ENCODE results near the gene ZDHHC14. TPM values are rescaled to one million over a fixed set of nuclear protein-coding genes. Genes with fewer than 3 reads are reported as not detected.
A peak's percentile ranks its signal among the peaks of the same experiment; 100 is the strongest.

The ZDHHC14 gene
- total RNA-seq, 1 experiment from 2014 or later: 3.2 TPM

DNA sequence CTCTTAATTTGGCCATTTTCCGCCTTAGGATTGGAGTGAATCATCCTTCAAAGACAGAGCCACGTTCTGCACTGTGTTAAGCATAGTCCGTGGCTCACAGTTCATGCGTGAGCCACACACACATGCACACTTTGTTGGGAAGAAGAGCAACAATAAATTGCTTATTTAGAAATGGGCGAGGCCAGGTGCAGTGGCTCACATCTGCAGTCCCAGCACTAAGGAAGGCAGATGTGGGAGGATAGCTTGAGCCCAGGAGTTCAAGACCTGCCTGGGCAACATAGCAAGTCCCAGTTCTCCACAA is 131.3 kb downstream of the ZDHHC14 start:
- H3K4me1 Mint-ChIP-seq (ENCODE audit: insufficient read depth, unreplicated experiment): peaks cover 8% of the 10 kb centered on the region
- H3K36me3 Mint-ChIP-seq (ENCODE audit: insufficient read depth, unreplicated experiment): no peaks in the 10 kb centered on the region
- intact Hi-C loops (cut with micrococcal nuclease): no loop called here
- H3K4me3 Mint-ChIP-seq (ENCODE audit: unreplicated experiment): no peak overlapping the region
- TF ChIP-seq, protein P1, sequence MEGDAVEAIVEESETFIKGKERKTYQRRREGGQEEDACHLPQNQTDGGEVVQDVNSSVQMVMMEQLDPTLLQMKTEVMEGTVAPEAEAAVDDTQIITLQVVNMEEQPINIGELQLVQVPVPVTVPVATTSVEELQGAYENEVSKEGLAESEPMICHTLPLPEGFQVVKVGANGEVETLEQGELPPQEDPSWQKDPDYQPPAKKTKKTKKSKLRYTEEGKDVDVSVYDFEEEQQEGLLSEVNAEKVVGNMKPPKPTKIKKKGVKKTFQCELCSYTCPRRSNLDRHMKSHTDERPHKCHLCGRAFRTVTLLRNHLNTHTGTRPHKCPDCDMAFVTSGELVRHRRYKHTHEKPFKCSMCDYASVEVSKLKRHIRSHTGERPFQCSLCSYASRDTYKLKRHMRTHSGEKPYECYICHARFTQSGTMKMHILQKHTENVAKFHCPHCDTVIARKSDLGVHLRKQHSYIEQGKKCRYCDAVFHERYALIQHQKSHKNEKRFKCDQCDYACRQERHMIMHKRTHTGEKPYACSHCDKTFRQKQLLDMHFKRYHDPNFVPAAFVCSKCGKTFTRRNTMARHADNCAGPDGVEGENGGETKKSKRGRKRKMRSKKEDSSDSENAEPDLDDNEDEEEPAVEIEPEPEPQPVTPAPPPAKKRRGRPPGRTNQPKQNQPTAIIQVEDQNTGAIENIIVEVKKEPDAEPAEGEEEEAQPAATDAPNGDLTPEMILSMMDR (IDR thresholded peaks at IDR 0.05; ENCODE audit: unreplicated experiment): no peak
- H3K27ac Mint-ChIP-seq (ENCODE audit: low read depth, unreplicated experiment): no peak overlapping the region
- DNase-seq (ENCODE audit: unreplicated experiment): no peak
- BruUV-seq (replicated peaks): no TSS peak
- POLR2A ChIA-PET: no interaction called here
- H3K27me3 Mint-ChIP-seq (ENCODE audit: insufficient read depth, unreplicated experiment): no peaks in the 10 kb centered on the region
- H3K9me3 Mint-ChIP-seq (ENCODE audit: unreplicated experiment): peaks cover 6% of the 10 kb centered on the region
- CTCF ChIA-PET: no interaction called here

DNA sequence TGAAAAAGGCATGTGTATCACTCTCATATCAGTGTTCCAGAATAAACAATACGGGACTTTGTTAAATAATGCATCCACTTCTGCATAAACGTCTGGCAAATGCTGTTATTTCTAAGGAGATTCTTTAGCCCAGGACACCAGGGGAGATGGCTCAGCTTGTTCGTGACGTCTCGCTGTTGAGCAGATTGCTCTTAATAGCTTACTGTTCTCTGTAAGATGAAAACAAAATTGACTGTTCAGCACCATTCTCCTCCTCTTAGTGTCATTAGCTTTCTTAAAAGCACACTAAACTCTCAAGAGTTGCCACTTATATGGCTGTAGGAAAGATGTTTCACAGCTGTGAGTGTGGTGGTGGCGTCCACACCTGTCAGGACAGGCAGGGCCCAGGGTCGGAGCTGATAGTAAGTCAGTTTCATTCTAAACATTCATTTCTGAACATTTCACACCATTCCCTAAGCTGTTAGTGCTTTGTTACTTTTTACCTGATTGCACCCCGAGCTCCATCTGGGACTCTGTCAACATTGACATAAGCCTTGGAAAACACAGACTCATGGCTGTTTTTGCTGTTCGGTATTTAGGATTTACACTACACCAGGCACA is 132.1 kb downstream of the ZDHHC14 start:
- Mint-ChIP-seq H3K27ac (ENCODE audit: low read depth, unreplicated experiment) (no peak overlapping the region), H3K36me3 (ENCODE audit: insufficient read depth, unreplicated experiment) (no peaks in the 10 kb centered on the region), H3K9me3 (ENCODE audit: unreplicated experiment) (no peaks in the 10 kb centered on the region), H3K27me3 (ENCODE audit: insufficient read depth, unreplicated experiment) (no peaks in the 10 kb centered on the region), H3K4me1 (ENCODE audit: insufficient read depth, unreplicated experiment) (peaks cover 8% of the 10 kb centered on the region), H3K4me3 (ENCODE audit: unreplicated experiment) (no peak overlapping the region)
- ChIA-PET POLR2A (interaction anchor here (0.7 kb wide), 1 partner anchor 82 kb away, joined by 3 read pairs; no protein-coding TSS in a partner anchor), CTCF (interaction anchor here (0.6 kb wide), 1 partner anchor 120 kb away, joined by 3 read pairs; no protein-coding TSS in a partner anchor)
- TF ChIP-seq, protein P1 (IDR thresholded peaks at IDR 0.05; ENCODE audit: unreplicated experiment): no peak
- no TSS peak for BruUV-seq (replicated peaks)
- no peak for DNase-seq (ENCODE audit: unreplicated experiment)
- intact Hi-C loops (cut with micrococcal nuclease): no loop called here

DNA sequence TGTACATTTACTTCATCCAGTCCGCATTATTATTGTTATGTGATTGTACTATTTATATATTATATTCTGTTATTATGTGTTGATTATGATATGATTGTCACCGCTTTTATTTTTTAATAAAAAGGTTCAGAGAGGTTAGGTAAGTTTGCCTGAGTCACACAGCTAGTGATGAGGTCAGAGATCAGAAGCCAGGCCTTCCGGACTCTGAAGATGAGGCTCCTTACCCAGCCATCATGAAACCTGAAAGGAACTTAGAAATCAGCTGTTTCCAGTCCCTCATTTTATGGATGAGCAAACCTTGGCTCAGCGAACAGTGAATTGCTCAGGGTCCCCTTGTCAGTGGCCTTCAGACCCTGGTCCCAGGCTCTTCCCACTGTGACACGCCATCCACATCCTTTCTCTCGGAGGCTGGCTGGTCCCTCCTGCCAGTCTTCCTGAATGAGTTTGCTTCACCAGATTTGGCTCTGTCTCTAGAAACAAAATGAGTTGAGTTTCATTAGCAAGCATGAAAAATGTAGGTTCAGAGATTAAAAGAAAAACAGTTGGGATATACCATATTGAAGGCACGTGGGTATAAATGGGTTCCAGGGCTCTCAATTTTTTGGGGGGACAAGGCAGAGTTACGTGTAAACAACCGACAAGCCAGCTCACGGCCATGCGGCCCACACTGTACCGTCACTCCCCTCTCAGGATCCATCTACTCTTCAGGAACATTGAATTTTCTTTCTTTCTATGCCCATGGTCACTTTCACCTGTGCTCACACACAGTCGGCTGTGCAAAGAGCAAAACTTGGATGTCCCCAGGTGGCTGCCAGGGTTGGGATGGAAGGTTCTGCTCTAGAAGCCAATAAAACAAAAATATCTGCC is 132.9 kb downstream of the ZDHHC14 start:
- Mint-ChIP-seq H3K36me3 (ENCODE audit: insufficient read depth, unreplicated experiment) (no peaks in the 10 kb centered on the region), H3K9me3 (ENCODE audit: unreplicated experiment) (no peaks in the 10 kb centered on the region), H3K4me3 (ENCODE audit: unreplicated experiment) (no peak overlapping the region), H3K27me3 (ENCODE audit: insufficient read depth, unreplicated experiment) (no peaks in the 10 kb centered on the region), H3K27ac (ENCODE audit: low read depth, unreplicated experiment) (no peak overlapping the region), H3K4me1 (ENCODE audit: insufficient read depth, unreplicated experiment) (peaks cover 8% of the 10 kb centered on the region)
- CTCF ChIA-PET: no interaction called here
- no TSS peak for BruUV-seq (replicated peaks)
- intact Hi-C loops (cut with micrococcal nuclease): no loop called here
- POLR2A ChIA-PET: interaction anchor here (0.7 kb wide), 1 partner anchor 82 kb away, joined by 3 read pairs; no protein-coding TSS in a partner anchor
- TF ChIP-seq, protein P1 (IDR thresholded peaks at IDR 0.05; ENCODE audit: unreplicated experiment): no peak
- DNase-seq (ENCODE audit: unreplicated experiment): no peak

DNA sequence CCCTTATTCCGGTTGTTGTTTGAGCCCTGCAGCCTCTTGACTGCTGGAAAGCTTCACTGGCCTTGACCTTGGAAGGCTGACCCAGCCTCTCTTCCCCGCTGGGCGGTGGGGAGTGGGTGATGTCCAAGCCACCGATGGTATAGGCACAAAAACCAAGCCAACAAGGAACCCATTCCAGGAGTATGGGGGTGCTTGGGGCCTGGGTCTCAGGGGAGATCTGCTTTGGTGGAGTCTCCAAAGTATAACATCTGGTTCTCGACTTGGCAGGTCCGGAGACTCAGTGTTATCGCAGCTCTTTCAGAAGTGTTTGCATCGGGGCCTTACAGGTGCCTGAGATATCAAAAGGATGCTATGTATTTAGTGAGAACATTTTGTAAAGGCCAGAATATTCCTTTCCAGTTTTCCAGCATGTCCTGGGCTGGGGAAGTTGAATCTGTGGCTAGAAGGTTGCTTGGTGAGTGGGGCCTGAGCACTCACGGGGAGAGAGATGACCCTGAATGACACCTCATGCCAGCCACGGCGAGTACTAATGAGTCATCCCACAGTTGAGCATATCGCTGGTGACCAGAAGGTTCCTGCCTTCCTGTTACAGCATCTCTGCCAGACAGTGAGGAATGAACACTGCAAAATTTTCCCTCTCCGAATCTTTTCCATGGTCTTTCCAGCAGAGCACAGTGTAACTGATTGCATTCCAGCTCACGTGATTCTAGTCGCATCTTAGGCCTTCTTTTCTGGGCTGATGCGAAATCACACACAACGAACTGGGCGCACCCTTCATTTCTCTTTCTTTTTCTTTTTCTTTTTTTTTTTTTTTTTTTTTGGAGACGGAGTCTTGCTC is 133.9 kb downstream of the ZDHHC14 start:
- Mint-ChIP-seq H3K4me1 (ENCODE audit: insufficient read depth, unreplicated experiment) (peaks cover 8% of the 10 kb centered on the region), H3K4me3 (ENCODE audit: unreplicated experiment) (no peak overlapping the region), H3K9me3 (ENCODE audit: unreplicated experiment) (no peaks in the 10 kb centered on the region), H3K27me3 (ENCODE audit: insufficient read depth, unreplicated experiment) (no peaks in the 10 kb centered on the region), H3K36me3 (ENCODE audit: insufficient read depth, unreplicated experiment) (no peaks in the 10 kb centered on the region), H3K27ac (ENCODE audit: low read depth, unreplicated experiment) (no peak overlapping the region)
- BruUV-seq (replicated peaks): no TSS peak
- intact Hi-C loops (cut with micrococcal nuclease): no loop called here
- CTCF ChIA-PET: interaction anchor here (0.7 kb wide), 1 partner anchor 241 kb away, joined by 3 read pairs; no protein-coding TSS in a partner anchor
- peak; percentile 66 for DNase-seq (ENCODE audit: unreplicated experiment)
- POLR2A ChIA-PET: no interaction called here
- TF ChIP-seq, protein P1 (IDR thresholded peaks at IDR 0.05; ENCODE audit: unreplicated experiment): no peak

Data from MCF 10A (cell line).